GM21737 (cell line): ENCODE results near the gene ANKRD31.
"Not testable (repeated sequence)": the region's sequence is repeated elsewhere in the genome, so short reads cannot be mapped to it uniquely, and the experiment has no call there.

ENCODE experiments used
- ATAC-seq: cut with Tn5 transposase; IDR thresholded peaks from one replicate; pipeline ENCODE4 v1.9.1; 2021; ENCODE audit warnings: mild to moderate bottlenecking, moderate library complexity; ENCODE audit not compliant: unreplicated experiment

Gene ANKRD31

GRCh38 chr5:75226916-75227315, 9.8 kb downstream of the ANKRD31 start:
- no peak for ATAC-seq

GRCh38 chr5:75225506-75225905, 11.2 kb downstream of the ANKRD31 start:
- ATAC-seq = no peak

GRCh38 chr5:75220787-75221186, 15.9 kb downstream of the ANKRD31 start:
- ATAC-seq = not testable (repeated sequence)

GRCh38 chr5:75214928-75215327, 21.8 kb downstream of the ANKRD31 start:
- ATAC-seq = no peak

GRCh38 chr5:75214409-75214808, 22.3 kb downstream of the ANKRD31 start:
- ATAC-seq = no peak

GRCh38 chr5:75203604-75204003, 33.1 kb downstream of the ANKRD31 start:
- no peak for ATAC-seq

- no peak for ATAC-seq
Observed at GRCh38 chr5:75202935-75203334, 33.7 kb downstream of the ANKRD31 start.

GRCh38 chr5:75200776-75201175, 35.9 kb downstream of the ANKRD31 start:
- ATAC-seq = no peak

GRCh38 chr5:75199946-75200345, 36.7 kb downstream of the ANKRD31 start:
- ATAC-seq = no peak

- no peak for ATAC-seq
Observed at GRCh38 chr5:75199071-75199470, 37.6 kb downstream of the ANKRD31 start.

GRCh38 chr5:75197745-75198144, 38.9 kb downstream of the ANKRD31 start:
- ATAC-seq = no peak

- no peak for ATAC-seq
Observed at GRCh38 chr5:75192804-75193203, 43.9 kb downstream of the ANKRD31 start.

GRCh38 chr5:75192264-75192663, 44.4 kb downstream of the ANKRD31 start:
- no peak for ATAC-seq

- no peak for ATAC-seq
Observed at GRCh38 chr5:75190227-75190626, 46.5 kb downstream of the ANKRD31 start.

GRCh38 chr5:75189353-75189752, 47.3 kb downstream of the ANKRD31 start:
- no peak for ATAC-seq

- no peak for ATAC-seq
Observed at GRCh38 chr5:75185763-75186162, 50.9 kb downstream of the ANKRD31 start.

GRCh38 chr5:75176009-75176408, 60.7 kb downstream of the ANKRD31 start:
- not testable (repeated sequence) for ATAC-seq

- ATAC-seq = not testable (repeated sequence)
Observed at GRCh38 chr5:75174872-75175271, 61.8 kb downstream of the ANKRD31 start.

- ATAC-seq = no peak
Observed at GRCh38 chr5:75169516-75169915, 67.2 kb downstream of the ANKRD31 start.

- ATAC-seq = no peak
Observed at GRCh38 chr5:75168026-75168735, 68.5 kb downstream of the ANKRD31 start.

- ATAC-seq = no peak
Observed at GRCh38 chr5:75167345-75167744, 69.3 kb downstream of the ANKRD31 start.

GRCh38 chr5:75161508-75161907, 75.2 kb downstream of the ANKRD31 start:
- ATAC-seq = not testable (repeated sequence)

GRCh38 chr5:75156585-75156984, 80.1 kb downstream of the ANKRD31 start:
- ATAC-seq = no peak
